A673 (cell line): Measurements from ENCODE around the gene RALB. TPM values are rescaled to one million over a fixed set of nuclear protein-coding genes. Genes with fewer than 3 reads are reported as not detected.

Source experiments
- BruUV-seq: library from RNA; stranded (reverse); fragments of 400-500 nt; replicated peaks from 2 replicates; lab custom pipeline; 2021; lab: Mats Ljungman, UMichigan
- CTCF ChIA-PET: fragments of 300-600 bp; sonication (Branson Sonifier 250); formaldehyde crosslinking; loops from one replicate; lab custom pipeline; 2022; ENCODE audit warnings: antibody characterized with exemption; lab: Charles Lee
- POLR2A ChIA-PET: fragments of 300-600 bp; sonication (Branson Sonifier 250); formaldehyde crosslinking; loops from one replicate; lab custom pipeline; 2022; ENCODE audit warnings: antibody characterized with exemption; ENCODE audit not compliant: low non-redundant PET; lab: Charles Lee
- DNase-seq: peaks from one replicate; pipeline ENCODE4 v3.0.0-alpha.2; 2015; ENCODE audit warnings: low spot score
- H3K27ac ChIP-seq: fragments of 200-600 bp; sonication (generic); 2 replicates; pipeline ENCODE4 v1.5.1; 2016; ENCODE audit warnings: mixed run types, low read depth, mild to moderate bottlenecking, mixed read lengths, antibody characterized with exemption, low read length; ENCODE audit not compliant: poor library complexity, severe bottlenecking
- H3K27me3 ChIP-seq: fragments of 200-600 bp; sonication (generic); replicated peaks from 2 replicates; pipeline ENCODE4 v1.6.1; 2017; ENCODE audit warnings: mixed run types, low read depth, mild to moderate bottlenecking, mixed read lengths, antibody characterized with exemption, low read length; ENCODE audit not compliant: insufficient read depth, poor library complexity
- H3K36me3 ChIP-seq: fragments of 200-600 bp; sonication (generic); 2 replicates; pipeline ENCODE4 v1.6.1; 2016; ENCODE audit warnings: mixed run types, mild to moderate bottlenecking, mixed read lengths, antibody characterized with exemption, low read length; ENCODE audit not compliant: insufficient read depth, poor library complexity, severe bottlenecking
- H3K4me1 ChIP-seq: fragments of 200-600 bp; sonication (generic); 2 replicates; pipeline ENCODE4 v1.6.1; 2017; ENCODE audit warnings: mixed run types, mild to moderate bottlenecking, mixed read lengths, antibody characterized with exemption, low read length; ENCODE audit not compliant: insufficient read depth, poor library complexity, severe bottlenecking
- H3K4me3 ChIP-seq: fragments of 200-600 bp; sonication (generic); 2 replicates; pipeline ENCODE4 v1.5.1; 2016; ENCODE audit warnings: low read depth, mixed run types, mild to moderate bottlenecking, mixed read lengths, low read length; ENCODE audit not compliant: poor library complexity, severe bottlenecking
- H3K9me3 ChIP-seq: fragments of 200-600 bp; sonication (generic); 2 replicates; pipeline ENCODE4 v1.6.1; 2016; ENCODE audit warnings: mixed run types, low read depth, mild to moderate bottlenecking, mixed read lengths, antibody characterized with exemption, low read length; ENCODE audit not compliant: poor library complexity, severe bottlenecking
- CTCF ChIP-seq: fragments of 300-800, 200-600 bp; sonication (generic); conservative IDR thresholded peaks from 2 replicates; pipeline ENCODE4 v1.5.1; 2017; ENCODE audit warnings: low read depth, mild to moderate bottlenecking, antibody characterized with exemption, low read length, moderate library complexity, mixed read lengths
- EZH2 ChIP-seq: fragments of 200-600 bp; sonication (generic); IDR thresholded peaks from 2 replicates; pipeline ENCODE4 v1.6.1; 2017; ENCODE audit warnings: borderline replicate concordance, low read depth, mild to moderate bottlenecking, mixed read lengths, antibody characterized with exemption, low read length; ENCODE audit not compliant: poor library complexity, severe bottlenecking
- intact Hi-C: fragments of 100-400 bp; cut with micrococcal nuclease; formaldehyde crosslinking; loops from one replicate; pipeline ENCODE4 v1.10.0; 2022; ENCODE audit not compliant: unreplicated experiment
- total RNA-seq: library from RNA; stranded (reverse); gene quantifications from 2 replicates; pipeline ENCODE4 v1.2.3, GENCODE V29; 2021

RALB gene
- total RNA-seq, 1 experiment from 2014 or later: 47.0 TPM

- CTCF ChIA-PET: no interaction called here
- intact Hi-C loops: no loop called here
- no peaks in the 10 kb centered on the region for H3K9me3 ChIP-seq
- no peaks in the 10 kb centered on the region for H3K27me3 ChIP-seq
- no peak for DNase-seq
- H3K36me3 ChIP-seq: no peaks in the 10 kb centered on the region
- POLR2A ChIA-PET: no interaction called here
- H3K4me3 ChIP-seq: no peak overlapping the region
- TF ChIP-seq EZH2: no peak
- TF ChIP-seq CTCF: no peak
- no TSS peak for BruUV-seq
- no peak overlapping the region for H3K27ac ChIP-seq
- peaks cover 4% of the 10 kb centered on the region for H3K4me1 ChIP-seq
These were observed 44.0 kb upstream of the RALB start for GRCh38 chr2:120208381-120209353.

- Histone ChIP-seq H3K27me3 (no peaks in the 10 kb centered on the region), H3K36me3 (no peaks in the 10 kb centered on the region), H3K27ac (no peak overlapping the region), H3K4me3 (no peak overlapping the region), H3K4me1 (peaks cover 4% of the 10 kb centered on the region), H3K9me3 (no peaks in the 10 kb centered on the region)
- BruUV-seq: no TSS peak
- POLR2A ChIA-PET: no interaction called here
- CTCF ChIA-PET: no interaction called here
- TF ChIP-seq CTCF: no peak
- TF ChIP-seq EZH2: no peak
- no peak for DNase-seq
- intact Hi-C loops: no loop called here
These were observed 43.0 kb upstream of the RALB start for GRCh38 chr2:120209427-120210269.

GRCh38 chr2:120210270-120210693 is 42.4 kb upstream of the RALB start:
- no peak overlapping the region for H3K27ac ChIP-seq
- no peak for DNase-seq
- no peaks in the 10 kb centered on the region for H3K36me3 ChIP-seq
- ChIA-PET POLR2A (no interaction called here), CTCF (no interaction called here)
- H3K27me3 ChIP-seq: no peaks in the 10 kb centered on the region
- peaks cover 4% of the 10 kb centered on the region for H3K4me1 ChIP-seq
- no peak for TF ChIP-seq EZH2
- TF ChIP-seq CTCF: no peak
- intact Hi-C loops: no loop called here
- H3K9me3 ChIP-seq: no peaks in the 10 kb centered on the region
- BruUV-seq: no TSS peak
- no peak overlapping the region for H3K4me3 ChIP-seq
